COLO829 (cell line): ENCODE measurements around the gene GPR161.

Experiments used
- DNase-seq: peaks from one replicate; pipeline ENCODE4 v3.0.0; 2012; ENCODE audit warnings: low spot score

The GPR161 gene

GRCh38 chr1:168146626-168147025 is 9.9 kb upstream of the GPR161 start:
- no peak for DNase-seq

- DNase-seq, result no peak
Measured at GRCh38 chr1:168146160-168146539, 9.4 kb upstream of the GPR161 start.

- peak; percentile 91 for DNase-seq
Measured at GRCh38 chr1:168145184-168146159, 8.7 kb upstream of the GPR161 start.

- peak; percentile 83 for DNase-seq
Measured at GRCh38 chr1:168141871-168142385, 5.2 kb upstream of the GPR161 start.

- no peak for DNase-seq
Measured at GRCh38 chr1:168139070-168139469, 2.3 kb upstream of the GPR161 start.

GRCh38 chr1:168138134-168138533 is 1.4 kb upstream of the GPR161 start:
- no peak for DNase-seq

DNA sequence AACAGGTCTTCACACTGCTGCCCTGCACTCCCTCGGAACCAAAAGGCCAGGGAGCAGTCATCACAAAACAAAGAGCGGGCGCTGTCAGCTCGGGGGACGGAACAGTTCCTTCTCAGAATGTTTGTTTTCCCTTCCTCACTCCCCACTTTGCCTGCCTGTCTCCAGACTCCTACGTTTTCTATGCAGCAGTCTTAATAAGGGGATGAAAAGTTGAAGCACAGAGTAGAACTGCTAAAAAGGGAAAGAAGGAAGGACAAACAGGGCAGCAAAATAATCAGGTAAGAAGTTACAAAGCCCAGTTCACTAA is 738 bp upstream of the GPR161 start:
- no peak for DNase-seq

DNA sequence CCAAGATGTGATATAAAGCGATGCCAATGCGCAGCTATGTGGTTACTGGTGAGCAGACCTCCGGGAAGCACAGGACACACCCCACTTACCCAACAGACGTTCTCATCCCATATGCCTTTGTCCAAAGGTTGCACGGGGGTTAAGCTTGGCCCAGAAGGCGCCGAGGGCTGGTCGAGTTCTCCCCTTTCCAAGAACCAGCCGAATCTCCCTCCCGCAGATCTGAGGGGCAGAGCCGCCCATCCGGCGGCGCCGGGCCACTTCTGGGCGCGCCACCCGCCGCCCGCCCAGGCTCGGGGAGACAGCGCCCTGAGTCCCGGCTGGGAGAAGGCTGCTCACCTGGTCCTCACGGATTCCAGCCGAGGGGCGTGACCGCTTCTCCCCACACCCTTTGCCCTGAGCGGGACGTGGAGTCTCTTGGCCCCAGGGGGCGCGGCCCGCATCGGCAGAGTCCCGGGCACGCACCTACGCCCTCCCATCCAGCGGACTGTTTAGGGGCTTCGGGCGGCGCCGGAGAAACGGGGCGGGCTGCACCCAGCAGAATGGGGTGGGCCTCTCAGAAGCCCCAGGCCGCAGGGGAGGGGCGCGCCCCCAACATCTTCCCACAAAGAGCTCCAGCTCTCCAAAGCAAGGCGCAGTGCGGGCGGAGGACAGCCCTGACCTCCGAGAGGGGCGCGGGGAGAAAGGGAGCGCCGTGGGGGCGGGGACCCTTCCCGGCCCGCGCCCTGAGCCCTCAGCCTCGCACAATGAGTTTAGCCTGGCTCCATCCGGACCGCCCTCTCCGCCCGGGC is 615 bp downstream of the GPR161 start:
- no peak for DNase-seq

DNA sequence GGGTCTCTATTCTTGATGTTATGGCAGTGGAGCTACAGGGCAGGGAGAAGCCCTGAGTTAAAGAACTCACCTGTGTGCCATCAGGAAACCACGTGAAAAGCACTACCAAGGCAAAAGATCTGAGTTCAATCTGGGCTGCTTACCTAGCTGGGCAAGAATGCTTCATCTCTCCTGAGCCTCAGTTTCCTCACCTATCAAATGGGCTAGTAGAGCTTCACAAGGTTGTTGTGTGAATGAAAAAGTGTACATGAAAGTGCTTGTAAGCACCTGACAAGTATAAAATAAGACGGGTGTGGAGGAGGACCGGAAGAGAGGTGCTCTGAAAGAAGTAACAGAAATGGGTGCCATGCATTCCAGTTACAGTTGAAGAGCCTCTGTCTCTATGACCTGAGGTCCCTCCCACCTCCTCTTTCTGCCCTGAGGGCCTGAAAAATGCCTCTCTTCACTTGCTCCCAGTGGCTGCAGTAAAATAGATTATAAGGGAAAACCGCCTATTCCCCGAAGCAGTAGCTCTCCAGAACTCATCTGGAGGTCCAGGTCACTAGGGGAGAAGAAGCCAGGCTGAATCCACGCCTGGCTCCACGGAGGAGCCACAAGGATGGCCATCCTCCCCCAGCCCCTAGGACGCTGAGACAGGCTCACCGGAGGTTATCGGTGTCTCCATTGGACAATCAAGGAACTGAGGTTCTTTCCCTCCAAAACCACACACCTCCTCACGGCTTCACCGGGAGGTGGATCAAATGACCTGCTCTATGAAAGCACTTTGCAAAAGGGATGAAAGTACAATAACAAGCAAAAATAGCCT is 1.4 kb downstream of the GPR161 start:
- no peak for DNase-seq

GRCh38 chr1:168134642-168135041 is 2.1 kb downstream of the GPR161 start:
- DNase-seq, result no peak

- no peak for DNase-seq
Measured at GRCh38 chr1:168134132-168134531, 2.6 kb downstream of the GPR161 start.

GRCh38 chr1:168129933-168130332 is 6.8 kb downstream of the GPR161 start:
- no peak for DNase-seq

DNA sequence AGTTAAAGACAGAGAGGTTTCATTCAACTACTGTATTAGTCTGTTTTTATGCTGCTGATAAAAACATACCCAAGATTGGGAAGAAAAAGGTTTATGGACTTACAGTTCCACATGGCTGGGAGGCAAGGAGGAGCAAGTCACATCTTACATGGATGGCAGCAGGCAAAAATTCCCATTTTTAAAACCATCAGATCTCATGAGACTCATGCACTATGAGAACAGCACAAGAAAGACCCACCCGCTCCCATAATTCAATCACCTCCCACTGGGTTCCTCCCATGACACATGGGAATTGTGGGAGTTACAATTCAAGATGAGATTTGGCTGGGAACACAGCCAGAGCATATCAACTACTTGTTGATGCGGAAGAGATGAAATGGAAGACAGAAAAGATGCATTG is 9.2 kb downstream of the GPR161 start:
- no peak for DNase-seq

GRCh38 chr1:168125051-168125450 is 11.7 kb downstream of the GPR161 start:
- no peak for DNase-seq

DNA sequence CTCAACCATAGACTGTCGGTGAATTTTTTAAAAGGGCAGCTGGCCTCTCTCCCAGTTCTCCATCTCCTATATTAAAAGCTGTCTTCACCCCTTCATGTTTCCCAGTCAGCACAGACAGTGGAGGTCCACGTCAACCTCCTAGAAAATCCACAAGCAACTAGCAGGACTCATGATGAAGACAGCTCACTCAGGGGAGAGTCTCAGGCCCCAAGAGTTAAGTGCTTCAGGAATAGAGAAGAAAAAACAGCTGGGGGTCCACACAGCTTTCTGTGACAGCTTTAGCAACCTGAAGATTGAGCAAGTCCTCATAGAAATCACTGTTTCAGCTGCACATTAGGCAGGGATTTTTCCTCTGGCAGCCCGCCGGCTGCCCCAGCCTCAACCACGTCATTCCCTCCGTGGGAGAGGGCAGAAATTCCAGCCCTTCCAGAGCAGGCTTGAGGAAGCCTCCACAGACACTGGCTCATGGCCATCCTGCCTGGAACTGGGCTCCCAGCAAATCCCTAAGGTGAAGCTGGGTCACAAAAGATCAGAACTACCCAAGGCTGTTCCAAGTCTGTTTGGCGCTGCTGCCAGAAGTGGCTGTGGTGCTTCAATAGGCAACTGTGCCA is 15.2 kb downstream of the GPR161 start:
- no peak for DNase-seq

DNA sequence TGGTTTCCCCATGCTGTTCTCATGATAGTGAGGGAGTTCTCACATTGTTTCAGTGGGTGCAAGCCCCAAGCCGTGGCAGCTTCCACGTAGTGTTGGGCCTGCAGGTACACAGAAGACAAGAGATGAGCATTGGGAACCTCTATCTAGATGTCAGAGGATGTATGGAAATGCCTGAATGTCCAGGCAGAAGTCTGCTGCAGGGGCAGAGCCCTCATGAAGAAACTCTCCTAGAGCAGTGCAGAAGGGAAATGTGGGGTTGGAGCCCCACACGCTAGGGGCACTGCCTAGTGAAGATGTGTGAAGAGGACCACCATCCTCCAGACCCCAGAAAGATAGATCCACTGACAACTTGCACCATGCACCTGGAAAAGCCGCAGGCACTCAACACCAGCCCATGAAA is 17.0 kb downstream of the GPR161 start:
- DNase-seq, result no peak

DNA sequence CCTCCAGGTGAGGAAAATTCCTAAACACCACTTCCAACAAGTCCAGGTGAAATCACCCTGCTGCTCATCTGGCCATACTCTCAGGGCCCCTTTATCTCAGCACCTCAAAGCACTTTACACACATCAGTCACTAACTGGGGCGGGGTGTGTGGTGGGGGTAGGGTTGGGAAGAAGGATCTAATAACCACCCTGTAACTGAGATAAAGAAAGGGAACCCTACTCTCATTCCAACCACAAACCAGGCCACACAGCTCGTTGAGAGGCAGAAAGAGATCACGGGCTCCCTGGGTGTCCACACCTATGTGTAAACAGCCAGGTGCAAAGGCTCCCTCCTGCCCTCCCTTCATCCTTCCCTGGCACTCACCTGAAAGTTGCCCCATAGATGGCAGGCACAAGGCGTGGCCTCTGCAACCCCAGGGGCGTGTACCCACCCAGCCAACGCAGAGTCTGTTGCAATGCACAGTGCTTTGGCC is 20.4 kb downstream of the GPR161 start:
- DNase-seq, result no peak

DNA sequence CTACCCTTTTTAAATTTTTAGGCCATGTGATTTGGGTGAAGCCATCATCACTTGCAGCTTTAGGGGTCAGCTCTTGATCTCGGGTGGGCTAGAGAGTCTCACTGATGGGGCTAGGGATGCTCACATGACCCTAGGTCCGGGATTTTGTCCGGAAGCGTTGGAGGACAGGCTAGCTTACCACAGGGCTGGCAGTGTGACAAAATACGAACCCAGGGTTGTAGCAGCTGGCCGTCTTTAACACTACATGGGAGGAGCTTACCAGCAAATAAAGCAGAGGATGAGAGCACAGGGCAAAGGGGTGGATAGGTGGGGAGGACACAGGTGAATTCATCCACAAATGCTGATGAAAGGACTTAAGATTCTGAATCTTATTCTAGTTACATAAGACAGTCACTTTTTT is 21.9 kb downstream of the GPR161 start:
- DNase-seq, result no peak

- peak; percentile 98 for DNase-seq
Measured at GRCh38 chr1:168112673-168113305, 23.9 kb downstream of the GPR161 start.

GRCh38 chr1:168110896-168111545 is 25.7 kb downstream of the GPR161 start:
- DNase-seq, result no peak

- DNase-seq, result no peak
Measured at GRCh38 chr1:168106274-168106673, 30.5 kb downstream of the GPR161 start.
